Measurements from ENCODE around the gene PGGT1B. TPM values are rescaled to one million over a fixed set of nuclear protein-coding genes. Genes with fewer than 3 reads are reported as not detected.

Gene PGGT1B
- total RNA-seq, 1 experiment from 2014 or later = 14.4 TPM

- no peaks in the 10 kb centered on the region for H3F3A ChIP-seq (ENCODE audit: low read length, unreplicated experiment)
- no TSS peak for BruUV-seq (replicated peaks)
- no peak overlapping the region for H2AFZ ChIP-seq (ENCODE audit: low read length)
- H3K9ac ChIP-seq (ENCODE audit: low read length) = no peak overlapping the region
- no peak overlapping the region for H3K27ac ChIP-seq (ENCODE audit: low read length)
- H3K79me2 ChIP-seq (ENCODE audit: low read length) = no peaks in the 10 kb centered on the region
- H4K20me1 ChIP-seq (ENCODE audit: low read length) = no peaks in the 10 kb centered on the region
- intact Hi-C loops (cut with micrococcal nuclease) = no loop called here
- TF ChIP-seq EZH2 (IDR thresholded peaks at IDR 0.05; ENCODE audit: low read length, unreplicated experiment) (no peak), CTCF (conservative IDR thresholded peaks at IDR 0.05; ENCODE audit: low read depth, low read length) (no peak)
- POLR2A ChIA-PET (ENCODE audit: unreplicated experiment) = no interaction called here
- no peaks in the 10 kb centered on the region for H3K36me3 ChIP-seq (ENCODE audit: low read depth, low read length)
- H3K9me2 ChIP-seq (replicated peaks; ENCODE audit: low read length) = no peaks in the 10 kb centered on the region
- no peaks in the 10 kb centered on the region for H3K9me3 ChIP-seq (ENCODE audit: low read length)
- no peak overlapping the region for H3K4me2 ChIP-seq (ENCODE audit: low read length)
- no peak overlapping the region for H3K4me3 ChIP-seq (ENCODE audit: low read length)
- DNase-seq (no peak), ATAC-seq (no peak)
- no peaks in the 10 kb centered on the region for H3K4me1 ChIP-seq (ENCODE audit: insufficient read depth, low read length)
- H3K27me3 ChIP-seq (ENCODE audit: low read length) = no peaks in the 10 kb centered on the region
- CTCF ChIA-PET = no interaction called here
These were observed 21.3 kb upstream of the PGGT1B start for GRCh38 chr5:115284021-115284420.

GRCh38 chr5:115282131-115282530 lies 19.5 kb upstream of the PGGT1B start:
- intact Hi-C loops (cut with micrococcal nuclease) = no loop called here
- Histone ChIP-seq H3K9me3 (ENCODE audit: low read length) (no peaks in the 10 kb centered on the region), H3K9me2 (replicated peaks; ENCODE audit: low read length) (no peaks in the 10 kb centered on the region), H3K27ac (ENCODE audit: low read length) (no peak overlapping the region), H3K79me2 (ENCODE audit: low read length) (no peaks in the 10 kb centered on the region), H3K27me3 (ENCODE audit: low read length) (no peaks in the 10 kb centered on the region), H3K9ac (ENCODE audit: low read length) (no peak overlapping the region), H3K4me1 (ENCODE audit: insufficient read depth, low read length) (no peaks in the 10 kb centered on the region), H3K36me3 (ENCODE audit: low read depth, low read length) (no peaks in the 10 kb centered on the region), H2AFZ (ENCODE audit: low read length) (no peak overlapping the region), H3K4me2 (ENCODE audit: low read length) (no peak overlapping the region), H3K4me3 (ENCODE audit: low read length) (no peak overlapping the region), H4K20me1 (ENCODE audit: low read length) (no peaks in the 10 kb centered on the region), H3F3A (ENCODE audit: low read length, unreplicated experiment) (no peaks in the 10 kb centered on the region)
- ATAC-seq (no peak), DNase-seq (no peak)
- no TSS peak for BruUV-seq (replicated peaks)
- CTCF ChIA-PET = no interaction called here
- TF ChIP-seq EZH2 (IDR thresholded peaks at IDR 0.05; ENCODE audit: low read length, unreplicated experiment) (no peak), EZH2phosphoT487 (IDR thresholded peaks at IDR 0.05; ENCODE audit: borderline replicate concordance, low read length) (no peak), CTCF (conservative IDR thresholded peaks at IDR 0.05; ENCODE audit: low read depth, low read length) (no peak)
- POLR2A ChIA-PET (ENCODE audit: unreplicated experiment) = no interaction called here

- ChIA-PET POLR2A (ENCODE audit: unreplicated experiment) (no interaction called here), CTCF (no interaction called here)
- no peak overlapping the region for H3K4me2 ChIP-seq (ENCODE audit: low read length)
- no peaks in the 10 kb centered on the region for H4K20me1 ChIP-seq (ENCODE audit: low read length)
- no peaks in the 10 kb centered on the region for H3K79me2 ChIP-seq (ENCODE audit: low read length)
- no peaks in the 10 kb centered on the region for H3K9me3 ChIP-seq (ENCODE audit: low read length)
- no TSS peak for BruUV-seq (replicated peaks)
- H3K36me3 ChIP-seq (ENCODE audit: low read depth, low read length) = no peaks in the 10 kb centered on the region; the same call in 1 of the 2 replicates
- H3K9me2 ChIP-seq (replicated peaks; ENCODE audit: low read length) = no peaks in the 10 kb centered on the region
- H2AFZ ChIP-seq (ENCODE audit: low read length) = no peak overlapping the region
- no peak for DNase-seq
- no peaks in the 10 kb centered on the region for H3K4me1 ChIP-seq (ENCODE audit: insufficient read depth, low read length)
- no peak for ATAC-seq
- TF ChIP-seq CTCF (conservative IDR thresholded peaks at IDR 0.05; ENCODE audit: low read depth, low read length) = no peak
- intact Hi-C loops (cut with micrococcal nuclease) = no loop called here
- H3F3A ChIP-seq (ENCODE audit: low read length, unreplicated experiment) = no peaks in the 10 kb centered on the region
- H3K27me3 ChIP-seq (ENCODE audit: low read length) = no peaks in the 10 kb centered on the region
- no peak overlapping the region for H3K27ac ChIP-seq (ENCODE audit: low read length)
- H3K9ac ChIP-seq (ENCODE audit: low read length) = no peak overlapping the region
- no peak overlapping the region for H3K4me3 ChIP-seq (ENCODE audit: low read length)
These were observed 11.9 kb upstream of the PGGT1B start for GRCh38 chr5:115274584-115274983.

Measured in PC-3 (cell line).